GM21360 (cell line): ENCODE results near the gene ANKRD17.
A peak's percentile ranks its signal among the peaks of the same experiment; 100 is the strongest.
"Not testable (repeated sequence)": the region's sequence is repeated elsewhere in the genome, so short reads cannot be mapped to it uniquely, and the experiment has no call there.

Experiments used
- ATAC-seq: cut with Tn5 transposase; IDR thresholded peaks from one replicate; pipeline ENCODE4 v1.9.1; 2021; ENCODE audit warnings: mild to moderate bottlenecking, moderate library complexity; ENCODE audit not compliant: unreplicated experiment

ANKRD17 gene, protein sequence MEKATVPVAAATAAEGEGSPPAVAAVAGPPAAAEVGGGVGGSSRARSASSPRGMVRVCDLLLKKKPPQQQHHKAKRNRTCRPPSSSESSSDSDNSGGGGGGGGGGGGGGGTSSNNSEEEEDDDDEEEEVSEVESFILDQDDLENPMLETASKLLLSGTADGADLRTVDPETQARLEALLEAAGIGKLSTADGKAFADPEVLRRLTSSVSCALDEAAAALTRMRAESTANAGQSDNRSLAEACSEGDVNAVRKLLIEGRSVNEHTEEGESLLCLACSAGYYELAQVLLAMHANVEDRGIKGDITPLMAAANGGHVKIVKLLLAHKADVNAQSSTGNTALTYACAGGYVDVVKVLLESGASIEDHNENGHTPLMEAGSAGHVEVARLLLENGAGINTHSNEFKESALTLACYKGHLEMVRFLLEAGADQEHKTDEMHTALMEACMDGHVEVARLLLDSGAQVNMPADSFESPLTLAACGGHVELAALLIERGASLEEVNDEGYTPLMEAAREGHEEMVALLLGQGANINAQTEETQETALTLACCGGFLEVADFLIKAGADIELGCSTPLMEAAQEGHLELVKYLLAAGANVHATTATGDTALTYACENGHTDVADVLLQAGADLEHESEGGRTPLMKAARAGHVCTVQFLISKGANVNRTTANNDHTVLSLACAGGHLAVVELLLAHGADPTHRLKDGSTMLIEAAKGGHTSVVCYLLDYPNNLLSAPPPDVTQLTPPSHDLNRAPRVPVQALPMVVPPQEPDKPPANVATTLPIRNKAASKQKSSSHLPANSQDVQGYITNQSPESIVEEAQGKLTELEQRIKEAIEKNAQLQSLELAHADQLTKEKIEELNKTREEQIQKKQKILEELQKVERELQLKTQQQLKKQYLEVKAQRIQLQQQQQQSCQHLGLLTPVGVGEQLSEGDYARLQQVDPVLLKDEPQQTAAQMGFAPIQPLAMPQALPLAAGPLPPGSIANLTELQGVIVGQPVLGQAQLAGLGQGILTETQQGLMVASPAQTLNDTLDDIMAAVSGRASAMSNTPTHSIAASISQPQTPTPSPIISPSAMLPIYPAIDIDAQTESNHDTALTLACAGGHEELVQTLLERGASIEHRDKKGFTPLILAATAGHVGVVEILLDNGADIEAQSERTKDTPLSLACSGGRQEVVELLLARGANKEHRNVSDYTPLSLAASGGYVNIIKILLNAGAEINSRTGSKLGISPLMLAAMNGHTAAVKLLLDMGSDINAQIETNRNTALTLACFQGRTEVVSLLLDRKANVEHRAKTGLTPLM (N-terminal part only)

GRCh38 chr4:73258686-73259570 is at the start of gene ANKRD17:
TSS of gene ANKRD17 (minus strand) at chr4:73258798. CDS start at chr4:73258668, 130 bp downstream.
- peak; percentile 73 for ATAC-seq

DNA sequence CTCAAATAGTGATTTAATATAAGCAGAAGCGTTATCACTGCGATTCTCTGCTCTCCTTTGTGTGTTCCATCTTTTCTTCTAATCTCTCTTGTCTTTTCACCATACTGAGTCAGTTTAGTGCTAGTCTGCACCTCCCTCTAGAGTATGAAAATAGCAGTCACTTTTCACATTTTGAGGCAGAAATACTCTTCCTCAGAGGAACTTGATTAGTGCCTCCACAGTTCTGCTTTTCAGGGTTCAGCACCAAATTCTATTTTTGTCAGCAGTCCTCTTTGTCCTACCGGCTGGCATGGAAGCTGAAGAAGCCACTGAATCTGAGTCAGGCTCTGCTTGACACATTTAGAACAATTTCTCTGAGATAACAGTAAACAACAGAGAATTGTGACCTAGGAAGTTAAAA is 49.7 kb upstream of the ANKRD17 start:
- peak; percentile 81 for ATAC-seq

- ATAC-seq, result no peak
Observed at GRCh38 chr4:73303711-73304110, 45.1 kb upstream of the ANKRD17 start.

DNA sequence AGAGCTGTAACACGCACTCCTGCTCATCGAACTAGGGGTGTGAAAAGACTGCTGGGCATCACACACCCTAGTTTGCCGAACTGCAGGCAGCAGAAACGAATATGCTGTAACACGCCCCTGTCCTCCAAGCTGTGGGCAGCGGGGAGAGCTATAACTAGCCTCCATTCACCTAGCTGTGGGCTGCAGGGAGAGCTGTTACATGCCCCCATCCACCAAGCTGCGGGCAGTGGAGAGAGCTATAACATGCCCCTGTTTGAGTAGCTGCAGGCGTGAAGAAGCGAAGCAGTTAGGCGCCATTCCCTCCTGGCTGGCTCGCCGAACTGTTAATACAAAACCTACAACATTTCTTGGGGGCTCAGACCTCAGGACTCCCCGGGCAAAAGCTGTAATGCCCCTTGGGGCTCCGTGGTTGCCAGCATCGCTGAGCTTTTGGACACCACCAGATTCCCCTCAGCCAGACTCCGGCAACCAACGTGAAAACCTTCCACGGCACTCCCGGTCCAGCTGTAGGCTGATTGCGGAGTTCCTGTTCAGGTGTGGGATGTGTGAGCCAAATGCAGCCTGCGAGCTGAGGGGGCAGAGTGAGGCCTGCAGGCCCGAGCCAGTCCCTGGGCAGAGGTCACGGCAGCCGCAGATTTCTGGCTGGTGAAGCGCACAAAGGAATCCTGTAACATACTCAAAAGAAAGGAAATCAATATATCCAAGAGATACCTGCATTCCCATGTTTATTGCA is 41.1 kb upstream of the ANKRD17 start:
- ATAC-seq, result no peak

GRCh38 chr4:73292661-73293060 is 34.1 kb upstream of the ANKRD17 start:
- ATAC-seq, result not testable (repeated sequence)

GRCh38 chr4:73281982-73282381 is 23.4 kb upstream of the ANKRD17 start:
- no peak for ATAC-seq

GRCh38 chr4:73281396-73281795 is 22.8 kb upstream of the ANKRD17 start:
- ATAC-seq, result no peak

DNA sequence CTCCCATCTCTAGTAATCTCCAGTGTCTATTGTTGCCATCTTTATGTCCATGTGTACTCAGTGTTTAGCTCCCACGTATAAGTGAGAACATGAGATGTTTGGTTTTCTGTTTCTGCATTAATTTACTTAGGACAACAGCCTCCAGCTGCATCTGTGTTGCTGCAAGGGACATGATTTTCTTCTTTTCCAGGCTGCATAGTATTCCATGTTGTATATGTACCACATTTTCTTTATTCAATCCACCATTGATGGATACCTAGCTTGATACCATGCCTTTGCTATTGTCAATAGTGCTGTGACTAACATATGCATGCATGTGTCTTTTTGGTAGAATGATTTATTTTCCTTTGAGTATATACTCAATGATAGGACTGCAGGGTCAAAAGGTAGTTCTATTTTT is 18.6 kb upstream of the ANKRD17 start:
- no peak for ATAC-seq

GRCh38 chr4:73275318-73275654 is 16.7 kb upstream of the ANKRD17 start:
- ATAC-seq, result no peak

DNA sequence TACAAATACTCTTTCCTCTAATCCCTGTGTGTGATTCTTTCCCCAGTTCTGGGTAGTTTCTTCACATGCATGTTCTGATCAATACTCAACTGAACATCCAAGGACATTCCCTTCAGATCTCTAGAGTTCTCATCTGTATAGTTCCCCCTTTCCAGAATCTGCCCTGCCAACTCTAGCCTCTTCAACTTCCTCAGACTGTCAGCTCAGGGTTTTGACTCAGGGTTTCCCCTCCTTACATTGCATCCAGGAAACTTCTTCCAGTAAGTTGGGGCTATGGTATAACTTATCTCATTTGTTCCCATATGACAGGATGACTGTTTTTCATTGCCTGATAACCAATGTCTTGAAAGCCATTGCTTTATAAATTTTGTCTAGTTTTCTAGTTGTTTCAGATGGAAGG is 14.2 kb upstream of the ANKRD17 start:
- no peak for ATAC-seq

- no peak for ATAC-seq
Observed at GRCh38 chr4:73267050-73267449, 8.5 kb upstream of the ANKRD17 start.

- peak; percentile 10 for ATAC-seq
Observed at GRCh38 chr4:73259571-73260090, 1.0 kb upstream of the ANKRD17 start.

DNA sequence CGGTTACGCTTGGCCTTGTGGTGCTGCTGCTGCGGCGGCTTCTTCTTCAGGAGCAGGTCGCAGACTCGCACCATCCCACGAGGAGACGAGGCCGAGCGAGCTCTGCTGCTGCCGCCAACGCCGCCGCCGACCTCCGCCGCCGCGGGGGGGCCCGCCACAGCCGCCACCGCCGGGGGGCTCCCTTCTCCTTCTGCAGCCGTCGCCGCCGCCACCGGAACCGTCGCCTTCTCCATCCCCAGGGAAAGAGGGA is 237 bp downstream of the ANKRD17 start:
- ATAC-seq, result peak; percentile 26

GRCh38 chr4:73257651-73258435 is 755 bp downstream of the ANKRD17 start:
- no peak for ATAC-seq

GRCh38 chr4:73257234-73257633 is 1.4 kb downstream of the ANKRD17 start:
- peak; percentile 31 for ATAC-seq

DNA sequence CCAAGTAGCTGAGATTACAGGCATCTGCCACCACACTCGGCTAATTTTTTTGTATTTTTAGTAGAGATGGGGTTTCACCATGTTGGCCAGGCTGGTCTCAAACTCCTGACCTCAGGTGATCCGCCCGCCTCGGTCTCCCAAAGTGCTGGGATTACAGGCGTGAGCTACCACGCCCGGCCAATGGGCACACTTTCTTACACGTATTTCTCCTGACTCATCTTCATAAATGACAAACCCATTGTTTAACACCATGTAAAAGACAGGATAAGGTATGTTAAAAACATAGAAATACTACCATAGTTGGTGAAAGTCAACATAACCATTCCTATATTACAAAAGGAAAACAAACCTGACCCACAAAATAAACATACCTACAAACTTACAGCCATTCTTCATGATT is 2.8 kb downstream of the ANKRD17 start:
- not testable (repeated sequence) for ATAC-seq

DNA sequence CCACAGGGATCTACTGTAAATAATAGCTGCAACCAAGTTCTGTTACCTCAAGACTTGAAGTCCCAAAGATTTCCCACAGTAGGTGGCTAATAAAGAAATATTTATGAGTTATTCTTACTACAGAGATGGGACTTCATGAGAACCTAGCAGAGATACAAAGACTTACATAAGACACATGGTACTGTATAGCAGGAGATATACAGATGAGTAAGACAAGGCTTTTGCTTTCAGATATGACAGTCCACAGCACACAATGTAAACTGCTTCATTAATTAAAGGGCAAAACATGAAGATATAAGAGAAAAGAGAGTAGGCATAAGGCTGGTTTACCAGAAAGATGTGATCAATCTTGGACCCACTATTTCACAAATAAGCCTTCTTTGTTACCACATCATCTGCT is 6.6 kb downstream of the ANKRD17 start:
- no peak for ATAC-seq

DNA sequence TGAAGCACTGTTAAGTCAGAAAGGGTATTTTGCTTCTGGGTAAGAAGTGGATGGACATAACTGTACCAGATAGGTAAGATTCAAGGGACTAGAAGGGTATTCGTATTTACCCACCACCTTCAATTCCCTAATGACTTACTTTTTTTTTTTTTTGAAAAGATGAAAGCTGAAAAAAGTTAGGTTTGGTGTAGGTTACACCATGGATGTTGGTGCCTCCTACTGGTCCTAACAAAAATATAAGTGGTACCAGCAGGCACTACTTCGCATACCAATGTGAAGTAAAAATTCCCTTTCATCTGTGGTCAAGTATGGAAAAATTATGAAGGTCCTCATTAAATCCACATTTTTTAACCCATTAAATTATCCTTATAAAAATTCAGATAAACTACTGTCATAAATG is 7.2 kb downstream of the ANKRD17 start:
- ATAC-seq, result no peak

GRCh38 chr4:73250642-73251041 is 8.0 kb downstream of the ANKRD17 start:
- ATAC-seq, result no peak
